MCF 10A (cell line): ENCODE data around the gene CGB8. TPM values are rescaled to one million over a fixed set of nuclear protein-coding genes. Genes with fewer than 3 reads are reported as not detected.

Source experiments
- BruUV-seq: library from RNA; stranded (reverse); fragments of 400-500 nt; replicated peaks from 2 replicates; lab custom pipeline; 2021; lab: Mats Ljungman, UMichigan
- CTCF ChIA-PET: fragments of 300-600 bp; sonication (Branson Sonifier 250); formaldehyde crosslinking; extraction: SDS; loops from one replicate; lab custom pipeline; 2021; ENCODE audit warnings: antibody characterized with exemption, inconsistent platforms; lab: Yijun Ruan, JAX
- POLR2A ChIA-PET: fragments of 300-600, 350-650 bp; sonication (Branson Sonifier 250); formaldehyde crosslinking; extraction: SDS; loops from one replicate; lab custom pipeline; 2020; ENCODE audit warnings: antibody characterized with exemption, inconsistent platforms; lab: Yijun Ruan, JAX
- DNase-seq: peaks from one replicate; pipeline ENCODE4 v3.0.0-alpha.2; 2018; ENCODE audit not compliant: unreplicated experiment
- H3K27ac Mint-ChIP-seq: one replicate; pipeline ENCODE4 v1.8.0; 2022; ENCODE audit warnings: mild to moderate bottlenecking, low read depth, mixed read lengths; ENCODE audit not compliant: unreplicated experiment
- H3K27me3 Mint-ChIP-seq: one replicate; pipeline ENCODE4 v1.8.0; 2022; ENCODE audit warnings: mixed read lengths; ENCODE audit not compliant: insufficient read depth, unreplicated experiment
- H3K36me3 Mint-ChIP-seq: one replicate; pipeline ENCODE4 v1.8.0; 2022; ENCODE audit warnings: mild to moderate bottlenecking, moderate library complexity, mixed read lengths; ENCODE audit not compliant: insufficient read depth, unreplicated experiment
- H3K4me1 Mint-ChIP-seq: one replicate; pipeline ENCODE4 v1.8.0; 2022; ENCODE audit warnings: mixed read lengths; ENCODE audit not compliant: insufficient read depth, unreplicated experiment
- H3K4me3 Mint-ChIP-seq: one replicate; pipeline ENCODE4 v1.8.0; 2022; ENCODE audit warnings: mild to moderate bottlenecking, moderate library complexity, mixed read lengths; ENCODE audit not compliant: unreplicated experiment
- H3K9me3 Mint-ChIP-seq: one replicate; pipeline ENCODE4 v1.8.0; 2022; ENCODE audit warnings: mixed read lengths; ENCODE audit not compliant: unreplicated experiment
- intact Hi-C: fragments of 100-400 bp; cut with micrococcal nuclease; formaldehyde crosslinking; loops from 2 replicates; pipeline ENCODE4 v1.14.1; 2022
- microRNA-seq: library from miRNA; unstranded; fragments of <30 nt; microRNA quantifications from one replicate; pipeline ENCODE4 v1.2.0, GENCODE V29; 2022
- total RNA-seq: library from RNA; stranded (reverse); gene quantifications from 2 replicates; pipeline ENCODE4 v1.2.3, GENCODE V29; 2022
- TF ChIP-seq, protein P1 (sequence below): fragments of 200-600 bp; IDR thresholded peaks from one replicate; pipeline ENCODE4 v1.8.0; 2022; ENCODE audit warnings: antibody characterized with exemption, mild to moderate bottlenecking; ENCODE audit not compliant: unreplicated experiment

Gene CGB8
- total RNA-seq, 1 experiment from 2014 or later: 1.3 TPM

DNA sequence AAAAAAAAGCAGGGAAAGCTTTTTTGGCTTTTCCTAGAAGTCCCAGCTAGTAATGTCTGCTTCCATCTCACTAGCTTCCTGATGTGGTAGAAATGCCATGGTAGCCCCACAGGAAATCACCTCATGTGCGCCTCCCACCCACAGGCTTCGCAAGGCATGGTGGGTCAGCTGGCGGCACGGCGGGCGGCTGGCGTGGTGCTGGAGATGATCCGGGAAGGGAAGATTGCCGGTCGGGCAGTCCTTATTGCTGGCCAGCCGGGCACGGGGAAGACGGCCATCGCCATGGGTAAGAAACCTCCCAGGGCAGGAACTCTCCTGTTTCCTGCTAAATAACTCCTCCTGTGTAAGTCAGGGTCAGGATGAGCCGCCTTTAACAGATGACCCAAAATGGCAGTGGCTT is 44.8 kb downstream of the CGB8 start:
- peaks cover 80% of the 10 kb centered on the region for H3K36me3 Mint-ChIP-seq
- H3K4me1 Mint-ChIP-seq: no peaks in the 10 kb centered on the region
- intact Hi-C loops: no loop called here
- TF ChIP-seq, protein P1, sequence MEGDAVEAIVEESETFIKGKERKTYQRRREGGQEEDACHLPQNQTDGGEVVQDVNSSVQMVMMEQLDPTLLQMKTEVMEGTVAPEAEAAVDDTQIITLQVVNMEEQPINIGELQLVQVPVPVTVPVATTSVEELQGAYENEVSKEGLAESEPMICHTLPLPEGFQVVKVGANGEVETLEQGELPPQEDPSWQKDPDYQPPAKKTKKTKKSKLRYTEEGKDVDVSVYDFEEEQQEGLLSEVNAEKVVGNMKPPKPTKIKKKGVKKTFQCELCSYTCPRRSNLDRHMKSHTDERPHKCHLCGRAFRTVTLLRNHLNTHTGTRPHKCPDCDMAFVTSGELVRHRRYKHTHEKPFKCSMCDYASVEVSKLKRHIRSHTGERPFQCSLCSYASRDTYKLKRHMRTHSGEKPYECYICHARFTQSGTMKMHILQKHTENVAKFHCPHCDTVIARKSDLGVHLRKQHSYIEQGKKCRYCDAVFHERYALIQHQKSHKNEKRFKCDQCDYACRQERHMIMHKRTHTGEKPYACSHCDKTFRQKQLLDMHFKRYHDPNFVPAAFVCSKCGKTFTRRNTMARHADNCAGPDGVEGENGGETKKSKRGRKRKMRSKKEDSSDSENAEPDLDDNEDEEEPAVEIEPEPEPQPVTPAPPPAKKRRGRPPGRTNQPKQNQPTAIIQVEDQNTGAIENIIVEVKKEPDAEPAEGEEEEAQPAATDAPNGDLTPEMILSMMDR: no peak
- H3K9me3 Mint-ChIP-seq: no peaks in the 10 kb centered on the region
- H3K27me3 Mint-ChIP-seq: no peaks in the 10 kb centered on the region
- DNase-seq: no peak
- POLR2A ChIA-PET: no interaction called here
- H3K4me3 Mint-ChIP-seq: no peak overlapping the region
- H3K27ac Mint-ChIP-seq: no peak overlapping the region
- BruUV-seq: no TSS peak
- CTCF ChIA-PET: interaction anchor here (1.0 kb wide), 2 partner anchors 11 to 93 kb away, joined by 5 to 7 read pairs; partner anchors contain the start of genes GYS1 and RUVBL2

DNA sequence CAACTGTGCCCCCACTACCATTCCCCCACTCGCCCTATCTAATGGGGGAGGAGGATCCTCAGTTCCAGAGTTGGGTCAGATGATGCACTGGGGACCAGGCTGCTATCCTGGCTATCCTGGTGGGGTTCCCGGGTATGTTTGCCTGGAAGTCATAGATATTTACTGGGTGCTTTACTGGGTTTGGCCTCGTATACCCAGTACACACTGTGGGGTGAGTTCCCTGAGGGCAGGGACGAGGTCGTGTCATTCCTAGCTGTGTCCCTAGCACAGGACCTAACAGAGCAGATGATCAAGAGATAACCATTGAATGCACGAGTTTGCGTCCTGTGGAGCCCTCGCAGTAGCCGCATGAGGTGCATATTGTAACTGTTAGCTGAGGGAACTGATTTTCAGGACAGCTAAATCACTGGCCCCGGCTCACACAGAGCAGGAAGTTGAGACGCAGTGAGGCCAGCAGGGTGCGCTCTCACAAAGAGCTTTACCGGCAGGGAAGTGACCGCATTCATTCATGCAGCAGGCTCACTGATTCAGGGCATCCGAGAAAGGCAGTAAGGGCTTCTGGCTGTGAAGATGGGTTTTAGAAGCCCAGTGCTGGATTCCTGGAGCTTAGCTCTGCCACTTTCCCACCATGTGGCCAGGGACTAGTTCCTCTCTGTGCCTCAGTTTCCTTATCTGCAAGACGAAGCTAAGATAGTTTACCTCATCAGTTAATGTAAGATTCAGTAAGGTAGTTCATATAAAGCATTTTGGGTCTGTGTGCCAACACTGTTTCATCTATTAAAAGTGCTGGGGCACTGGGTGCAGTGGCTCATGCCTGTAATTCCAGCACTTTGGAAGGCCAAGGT is 49.2 kb downstream of the CGB8 start:
- ChIA-PET CTCF (interaction anchor here (0.6 to 3.6 kb wide), 27 partner anchors 9 to 1788 kb away, joined by 3 to 17 read pairs (median 4); partner anchors contain the start of gene NTF4), POLR2A (interaction anchor here (0.6 to 0.8 kb wide), 3 partner anchors 9 to 218 kb away, joined by 3 read pairs; no protein-coding TSS in a partner anchor)
- Mint-ChIP-seq H3K4me1 (peaks cover 9% of the 10 kb centered on the region), H3K27ac (no peak overlapping the region), H3K36me3 (peaks cover 55% of the 10 kb centered on the region), H3K4me3 (no peak overlapping the region), H3K27me3 (no peaks in the 10 kb centered on the region), H3K9me3 (no peaks in the 10 kb centered on the region)
- BruUV-seq: no TSS peak
- peak; percentile 69 for DNase-seq
- TF ChIP-seq, protein P1: peak; percentile 81
- intact Hi-C loops: loop anchor here (2.0 to 10.0 kb wide), 3 partner anchors 75 to 225 kb away; no protein-coding TSS in a partner anchor

DNA sequence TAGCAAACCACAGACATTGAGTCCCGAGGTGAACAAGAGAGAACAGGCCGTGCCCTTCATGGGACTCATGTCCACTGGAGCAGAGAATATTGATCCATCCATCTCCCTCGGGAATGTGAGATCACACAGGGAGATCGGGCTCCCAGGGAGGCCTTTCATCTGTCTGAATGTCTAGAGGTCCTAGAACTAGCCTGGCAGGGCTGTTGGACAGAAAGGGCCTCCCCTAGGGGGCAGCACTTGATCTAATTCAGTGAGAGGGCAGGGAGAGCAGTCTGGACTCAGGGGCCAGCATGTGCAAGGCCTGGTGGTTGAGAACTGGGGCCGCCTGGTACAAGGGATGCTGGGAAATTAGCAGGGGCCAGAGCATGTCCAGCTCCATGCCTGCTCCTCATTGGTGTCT is 50.9 kb downstream of the CGB8 start:
- no peak overlapping the region for H3K27ac Mint-ChIP-seq
- H3K4me1 Mint-ChIP-seq: peaks cover 18% of the 10 kb centered on the region
- CTCF ChIA-PET: interaction anchor here (0.6 to 2.0 kb wide), 15 partner anchors 10 to 585 kb away, joined by 3 to 13 read pairs (median 3); partner anchors contain the start of gene NTF4
- intact Hi-C loops: loop anchor here (2.0 to 10.0 kb wide), 3 partner anchors 77 to 227 kb away; no protein-coding TSS in a partner anchor
- H3K4me3 Mint-ChIP-seq: no peak overlapping the region
- H3K27me3 Mint-ChIP-seq: no peaks in the 10 kb centered on the region
- peak; percentile 64 for DNase-seq
- POLR2A ChIA-PET: interaction anchor here (0.6 kb wide), 1 partner anchor 1434 kb away, joined by 3 read pairs; no protein-coding TSS in a partner anchor
- H3K9me3 Mint-ChIP-seq: no peaks in the 10 kb centered on the region
- H3K36me3 Mint-ChIP-seq: peaks cover 38% of the 10 kb centered on the region
- BruUV-seq: no TSS peak
- TF ChIP-seq, protein P1: peak; percentile 38

Small RNA genes within 50 kb of the gene (microRNA-seq; reads per million reads assigned to microRNA genes)
- 0.53 reads per million for gene MIR6798

Other genes starting within 250 kb of the CGB8 start
- gene BCAT2, start 238.1 kb downstream of the CGB8 start, total RNA-seq: 40.7 and 48.2 TPM in 2 replicates
- 0.26 and 0.32 TPM in 2 replicates for gene HSD17B14, start 212.6 kb downstream of the CGB8 start, total RNA-seq
- 10.1 and 11.9 TPM in 2 replicates for gene PLEKHA4, start 180.5 kb downstream of the CGB8 start, total RNA-seq
- gene PPP1R15A, start 176.7 kb downstream of the CGB8 start, total RNA-seq: 207 and 248 TPM in 2 replicates
- gene TULP2, start 150.4 kb downstream of the CGB8 start, total RNA-seq: not detected in 2 replicates
- 61.4 and 76.8 TPM in 2 replicates for gene NUCB1, start 148.8 kb downstream of the CGB8 start, total RNA-seq
- not detected in 2 replicates for gene DHDH, start 115.4 kb downstream of the CGB8 start, total RNA-seq
- gene BAX, start 94.2 kb downstream of the CGB8 start, total RNA-seq: 130 and 152 TPM in 2 replicates
- gene FTL, start 83.8 kb downstream of the CGB8 start, total RNA-seq: 275 and 390 TPM in 2 replicates
- 29.7 and 42.7 TPM in 2 replicates for gene GYS1, start 55.8 kb downstream of the CGB8 start, total RNA-seq
- gene RUVBL2, start 55.2 kb downstream of the CGB8 start, total RNA-seq: 126 and 156 TPM in 2 replicates
- not detected in 2 replicates for gene LHB, start 32.0 kb downstream of the CGB8 start, total RNA-seq
- not detected in 2 replicates for gene CGB3, start 24.8 kb downstream of the CGB8 start, total RNA-seq
- gene CGB2, start 17.2 kb downstream of the CGB8 start, total RNA-seq: not detected in 2 replicates
- gene CGB1, start 12.2 kb downstream of the CGB8 start, total RNA-seq: not detected in 2 replicates
- gene CGB5, start 5.3 kb downstream of the CGB8 start, total RNA-seq: not detected in 2 replicates
- 2.3 and 2.5 TPM in 2 replicates for gene CGB7, start 8.6 kb upstream of the CGB8 start, total RNA-seq
- gene NTF4, start 15.7 kb upstream of the CGB8 start, total RNA-seq: 6.0 and 7.8 TPM in 2 replicates
- gene KCNA7, start 23.6 kb upstream of the CGB8 start, total RNA-seq: not detected in 2 replicates
- 199 and 200 TPM in 2 replicates for gene SNRNP70, start 36.3 kb upstream of the CGB8 start, total RNA-seq
- 2.6 and 3.2 TPM in 2 replicates for gene LIN7B, start 65.3 kb upstream of the CGB8 start, total RNA-seq
- 2.4 and 3.2 TPM in 2 replicates for gene C19orf73, start 70.0 kb upstream of the CGB8 start, total RNA-seq
- gene PPFIA3, start 70.4 kb upstream of the CGB8 start, total RNA-seq: 6.7 and 8.0 TPM in 2 replicates
- not detected in 2 replicates for gene HRC, start 106.3 kb upstream of the CGB8 start, total RNA-seq
- 21.2 and 21.4 TPM in 2 replicates for gene TRPM4, start 108.7 kb upstream of the CGB8 start, total RNA-seq